ENCODE results near the gene CD109.
"Not testable (repeated sequence)": the region's sequence is repeated elsewhere in the genome, so short reads cannot be mapped to it uniquely, and the experiment has no call there.

DNA sequence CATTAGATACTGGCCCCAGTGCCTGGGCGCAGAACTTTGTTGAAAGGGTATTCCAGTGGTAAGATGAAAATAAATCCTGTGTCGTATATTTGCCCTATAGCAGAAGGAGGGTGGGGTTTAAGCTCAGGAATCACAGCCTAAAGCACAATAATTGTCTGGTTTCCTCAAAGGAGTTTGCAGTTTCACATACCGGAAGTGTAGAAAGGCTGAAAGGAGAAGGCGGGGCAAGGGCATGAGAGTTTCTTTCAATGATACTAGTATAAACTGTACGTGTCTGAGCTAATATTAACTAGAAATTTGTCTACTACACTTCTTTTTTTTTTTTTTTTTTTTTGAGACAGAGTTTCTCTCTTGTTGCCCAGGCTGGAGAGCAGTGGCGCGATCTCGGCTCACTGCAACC, 29.2 kb downstream of the CD109 start:
- TF ChIP-seq, protein P1, sequence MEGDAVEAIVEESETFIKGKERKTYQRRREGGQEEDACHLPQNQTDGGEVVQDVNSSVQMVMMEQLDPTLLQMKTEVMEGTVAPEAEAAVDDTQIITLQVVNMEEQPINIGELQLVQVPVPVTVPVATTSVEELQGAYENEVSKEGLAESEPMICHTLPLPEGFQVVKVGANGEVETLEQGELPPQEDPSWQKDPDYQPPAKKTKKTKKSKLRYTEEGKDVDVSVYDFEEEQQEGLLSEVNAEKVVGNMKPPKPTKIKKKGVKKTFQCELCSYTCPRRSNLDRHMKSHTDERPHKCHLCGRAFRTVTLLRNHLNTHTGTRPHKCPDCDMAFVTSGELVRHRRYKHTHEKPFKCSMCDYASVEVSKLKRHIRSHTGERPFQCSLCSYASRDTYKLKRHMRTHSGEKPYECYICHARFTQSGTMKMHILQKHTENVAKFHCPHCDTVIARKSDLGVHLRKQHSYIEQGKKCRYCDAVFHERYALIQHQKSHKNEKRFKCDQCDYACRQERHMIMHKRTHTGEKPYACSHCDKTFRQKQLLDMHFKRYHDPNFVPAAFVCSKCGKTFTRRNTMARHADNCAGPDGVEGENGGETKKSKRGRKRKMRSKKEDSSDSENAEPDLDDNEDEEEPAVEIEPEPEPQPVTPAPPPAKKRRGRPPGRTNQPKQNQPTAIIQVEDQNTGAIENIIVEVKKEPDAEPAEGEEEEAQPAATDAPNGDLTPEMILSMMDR (IDR thresholded peaks at IDR 0.05) = not testable (repeated sequence)
- not testable (repeated sequence) for TF ChIP-seq POLR2A (IDR thresholded peaks at IDR 0.05)
